HEK293 (cell line): ENCODE measurements around the gene ARHGAP26.

Source experiments
- ATF2 ChIP-seq: fragments of 450-650 bp; formaldehyde crosslinking; IDR thresholded peaks from 2 replicates; pipeline ENCODE4 v1.5.1; 2016; ENCODE audit warnings: missing biosample characterization, missing genetic modification characterization, low read depth
- ZNF473 ChIP-seq: fragments of 450-650 bp; formaldehyde crosslinking; IDR thresholded peaks from 2 replicates; pipeline ENCODE4 v1.5.1; 2017; ENCODE audit warnings: missing biosample characterization, missing genetic modification characterization
- ZNF785 ChIP-seq: fragments of 450-650 bp; formaldehyde crosslinking; IDR thresholded peaks from 2 replicates; pipeline ENCODE4 v1.5.1; 2016; ENCODE audit warnings: missing biosample characterization, missing genetic modification characterization

GRCh38 chr5:143213231-143213850, 443.2 kb downstream of the ARHGAP26 start:
- no peak for TF ChIP-seq ATF2 (tag by site-specific recombination)
- no peak for TF ChIP-seq ZNF473 (tag by site-specific recombination)
- no peak for TF ChIP-seq ZNF785 (tag by site-specific recombination)
